SIG-M5 treated with dmso at 0.1 percent for 504 hours (cell line): Measurements from ENCODE around the gene FRY.
"Not testable (repeated sequence)": the region's sequence is repeated elsewhere in the genome, so short reads cannot be mapped to it uniquely, and the experiment has no call there.

ENCODE experiments used
- DNase-seq: peaks from one replicate; lab custom pipeline; 2025; ENCODE audit not compliant: unreplicated experiment; lab: John Stamatoyannopoulos, UW

Gene FRY

GRCh38 chr13:32040052-32040642 is 8.6 kb downstream of the FRY start:
- DNase-seq = no peak

- no peak for DNase-seq
Measured at GRCh38 chr13:32040689-32041088, 9.1 kb downstream of the FRY start.

- DNase-seq = no peak
Measured at GRCh38 chr13:32041429-32041828, 9.9 kb downstream of the FRY start.

- no peak for DNase-seq
Measured at GRCh38 chr13:32042551-32042950, 11.0 kb downstream of the FRY start.

GRCh38 chr13:32044446-32044845 is 12.9 kb downstream of the FRY start:
- no peak for DNase-seq

- no peak for DNase-seq
Measured at GRCh38 chr13:32045537-32045936, 14.0 kb downstream of the FRY start.

GRCh38 chr13:32045982-32046785 is 14.6 kb downstream of the FRY start:
- peak; percentile 88 for DNase-seq

- no peak for DNase-seq
Measured at GRCh38 chr13:32047088-32047487, 15.5 kb downstream of the FRY start.

- DNase-seq = peak; percentile 22
Measured at GRCh38 chr13:32047793-32048192, 16.2 kb downstream of the FRY start.

- DNase-seq = no peak
Measured at GRCh38 chr13:32048816-32049215, 17.2 kb downstream of the FRY start.

GRCh38 chr13:32051156-32051555 is 19.6 kb downstream of the FRY start:
- no peak for DNase-seq

GRCh38 chr13:32056316-32056715 is 24.7 kb downstream of the FRY start:
- no peak for DNase-seq

- DNase-seq = not testable (repeated sequence)
Measured at GRCh38 chr13:32057325-32057724, 25.8 kb downstream of the FRY start.

- no peak for DNase-seq
Measured at GRCh38 chr13:32059511-32059984, 28.0 kb downstream of the FRY start.

- DNase-seq = no peak
Measured at GRCh38 chr13:32060401-32060878, 28.9 kb downstream of the FRY start.

- DNase-seq = no peak
Measured at GRCh38 chr13:32063619-32064233, 32.2 kb downstream of the FRY start.

- DNase-seq = no peak
Measured at GRCh38 chr13:32067149-32067961, 35.8 kb downstream of the FRY start.

- no peak for DNase-seq
Measured at GRCh38 chr13:32068255-32068654, 36.7 kb downstream of the FRY start.

GRCh38 chr13:32073180-32073864 is 41.7 kb downstream of the FRY start:
- DNase-seq = no peak

GRCh38 chr13:32075170-32075851 is 43.7 kb downstream of the FRY start:
- DNase-seq = peak; percentile 5
